GM12878 (cell line): Measurements from ENCODE around the gene NUDCD3.

Source experiments
- JUNB ChIP-seq: IDR thresholded peaks from 2 replicates; pipeline ENCODE4 v1.6.1; 2016; ENCODE audit warnings: antibody characterized with exemption, mild to moderate bottlenecking
- POLR2A ChIP-seq: IDR thresholded peaks from 2 replicates; pipeline ENCODE4 v1.6.1; 2011; ENCODE audit warnings: low read depth, mild to moderate bottlenecking, low read length

DNA sequence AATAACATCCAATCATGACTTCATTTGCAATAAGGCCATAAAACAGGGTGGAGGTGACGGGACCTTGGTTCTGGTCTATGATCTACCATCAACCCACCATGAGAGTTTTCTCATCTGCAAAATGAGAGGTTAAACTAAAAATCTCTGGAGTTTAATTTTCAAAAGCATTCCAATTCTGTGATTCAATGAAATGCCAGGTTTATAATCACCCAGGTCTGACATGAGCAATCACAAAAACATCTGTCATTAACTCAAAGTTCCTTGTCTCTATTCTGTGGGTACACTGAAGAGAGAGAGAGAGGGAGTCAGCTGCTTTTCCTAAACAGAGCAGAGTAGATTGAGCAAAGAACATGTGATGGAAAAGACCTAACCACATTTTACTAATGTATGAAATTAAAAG lies 75.4 kb downstream of the NUDCD3 start:
- TF ChIP-seq POLR2A: no peak
- no peak for TF ChIP-seq JUNB
